Endodermal cell (in vitro differentiated cells): ENCODE results near the gene ARHGAP26. TPM values are rescaled to one million over a fixed set of nuclear protein-coding genes. Genes with fewer than 3 reads are reported as not detected.

ENCODE experiments used
- DNase-seq: peaks from one replicate; pipeline ENCODE4 v3.0.0-alpha.2; 2017
- H3K27ac ChIP-seq: 2 replicates; pipeline ENCODE4 v1.5.1; 2013; ENCODE audit warnings: mild to moderate bottlenecking, low read depth, low read length, moderate library complexity
- H3K27me3 ChIP-seq: 2 replicates; pipeline ENCODE4 v1.6.1; 2013; ENCODE audit warnings: mild to moderate bottlenecking, low read length, moderate library complexity; ENCODE audit not compliant: insufficient read depth, control insufficient read depth, poor library complexity, severe bottlenecking
- H3K36me3 ChIP-seq: 2 replicates; pipeline ENCODE4 v1.7.0; 2013; ENCODE audit warnings: mild to moderate bottlenecking, low read length, moderate library complexity; ENCODE audit not compliant: control insufficient read depth, insufficient read depth
- H3K4me1 ChIP-seq: one replicate; pipeline ENCODE4 v1.7.0; 2013; ENCODE audit warnings: low read length; ENCODE audit not compliant: control insufficient read depth, insufficient read depth
- H3K4me3 ChIP-seq: 2 replicates; pipeline ENCODE4 v1.5.1; 2013; ENCODE audit warnings: mild to moderate bottlenecking, low read length, moderate library complexity
- H3K9ac ChIP-seq: 2 replicates; pipeline ENCODE4 v1.6.1; 2013; ENCODE audit warnings: mild to moderate bottlenecking, low read length, moderate library complexity; ENCODE audit not compliant: poor library complexity, severe bottlenecking; ENCODE audit errors: extremely low read depth
- H3K9me3 ChIP-seq: 2 replicates; pipeline ENCODE4 v1.6.1; 2013; ENCODE audit warnings: mild to moderate bottlenecking, low read length, moderate library complexity; ENCODE audit not compliant: control insufficient read depth
- H3K27ac Mint-ChIP-seq: 2 replicates; pipeline ENCODE4 v1.8.0; 2020; ENCODE audit warnings: mixed read lengths
- H3K27me3 Mint-ChIP-seq: 2 replicates; pipeline ENCODE4 v1.8.0; 2021; ENCODE audit warnings: mild to moderate bottlenecking, mixed read lengths; ENCODE audit not compliant: insufficient read depth
- H3K36me3 Mint-ChIP-seq: 2 replicates; pipeline ENCODE4 v1.8.0; 2020; ENCODE audit warnings: low read depth, mixed read lengths
- H3K4me1 Mint-ChIP-seq: 2 replicates; pipeline ENCODE4 v1.8.0; 2020; ENCODE audit warnings: mixed read lengths
- H3K4me3 Mint-ChIP-seq: 2 replicates; pipeline ENCODE4 v1.8.0; 2020; ENCODE audit warnings: mild to moderate bottlenecking, moderate library complexity, mixed read lengths
- H3K9me3 Mint-ChIP-seq: 2 replicates; pipeline ENCODE4 v1.8.0; 2020; ENCODE audit warnings: mild to moderate bottlenecking, mixed read lengths
- WGBS, 2 experiments: methylation state at CpG; one replicate each; pipeline versions ENCODE4 v1.1.5 to v1.1.7; 2013; ENCODE audit warnings: missing lambda C conversion rate in 2 of 2, mixed read lengths in 1 of 2; ENCODE audit not compliant: insufficient coverage in 1 of 2, insufficient read length in 1 of 2; 5-methylcytosine and 5-hydroxymethylcytosine counted together
- total RNA-seq, 2 donors: library from RNA; stranded (reverse); fragmentation: NEBNext Ultra II Directional in 1 of 2; extraction: Animal tissue kit (Norgen Biotek cat#: 25700) in 1 of 2; gene quantifications; 2 replicates in 1 of 2; 3 replicates in 1 of 2; pipeline ENCODE4 v1.2.1, GENCODE V29; 2021
- TF ChIP-seq, protein P1 (sequence below): fragments of 200-600 bp; sonication (generic); conservative IDR thresholded peaks from 2 replicates; pipeline ENCODE4 v1.5.0; 2021; ENCODE audit warnings: antibody characterized with exemption, mild to moderate bottlenecking

Gene ARHGAP26
- total RNA-seq, 2 donors from 2014 or later, result 49.2 to 60.5 TPM

DNA sequence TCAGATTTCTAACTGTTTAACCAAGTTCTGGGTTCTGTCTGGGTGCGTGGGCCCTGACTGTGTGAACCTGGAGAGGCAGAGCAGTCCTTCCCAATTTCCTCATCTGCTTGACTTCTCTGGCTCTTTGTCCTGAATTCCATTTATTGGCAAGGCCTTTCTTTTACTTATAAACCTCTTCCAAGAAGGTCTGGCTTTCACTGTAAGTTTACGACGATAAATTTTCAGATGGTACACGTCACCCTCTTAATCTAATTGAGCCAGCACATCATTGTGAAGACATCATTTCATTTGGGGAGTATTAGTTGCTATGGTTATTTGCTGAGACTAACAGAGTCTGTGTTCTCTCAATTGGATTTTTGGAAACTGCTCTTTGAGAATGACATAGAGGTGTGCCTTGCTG is 92.4 kb downstream of the ARHGAP26 start:
- Mint-ChIP-seq H3K27ac (no peak overlapping the region), H3K27me3 (no peaks in the 10 kb centered on the region), H3K4me3 (no peak overlapping the region), H3K4me1 (peaks cover 62% of the 10 kb centered on the region), H3K9me3 (no peaks in the 10 kb centered on the region), H3K36me3 (no peaks in the 10 kb centered on the region)
- H3K36me3 ChIP-seq, result no peaks in the 10 kb centered on the region
- no peak overlapping the region for H3K4me3 ChIP-seq
- no peak overlapping the region for H3K27ac ChIP-seq
- H3K9ac ChIP-seq, result no peak overlapping the region
- no peaks in the 10 kb centered on the region for H3K9me3 ChIP-seq
- no peak for DNase-seq
- WGBS, 2 experiments, result 97 to 98% methylated on average over 4 of the region's 4 CpGs
- H3K27me3 ChIP-seq, result no peaks in the 10 kb centered on the region
- H3K4me1 ChIP-seq, result peaks cover 15% of the 10 kb centered on the region
- TF ChIP-seq, protein P1, sequence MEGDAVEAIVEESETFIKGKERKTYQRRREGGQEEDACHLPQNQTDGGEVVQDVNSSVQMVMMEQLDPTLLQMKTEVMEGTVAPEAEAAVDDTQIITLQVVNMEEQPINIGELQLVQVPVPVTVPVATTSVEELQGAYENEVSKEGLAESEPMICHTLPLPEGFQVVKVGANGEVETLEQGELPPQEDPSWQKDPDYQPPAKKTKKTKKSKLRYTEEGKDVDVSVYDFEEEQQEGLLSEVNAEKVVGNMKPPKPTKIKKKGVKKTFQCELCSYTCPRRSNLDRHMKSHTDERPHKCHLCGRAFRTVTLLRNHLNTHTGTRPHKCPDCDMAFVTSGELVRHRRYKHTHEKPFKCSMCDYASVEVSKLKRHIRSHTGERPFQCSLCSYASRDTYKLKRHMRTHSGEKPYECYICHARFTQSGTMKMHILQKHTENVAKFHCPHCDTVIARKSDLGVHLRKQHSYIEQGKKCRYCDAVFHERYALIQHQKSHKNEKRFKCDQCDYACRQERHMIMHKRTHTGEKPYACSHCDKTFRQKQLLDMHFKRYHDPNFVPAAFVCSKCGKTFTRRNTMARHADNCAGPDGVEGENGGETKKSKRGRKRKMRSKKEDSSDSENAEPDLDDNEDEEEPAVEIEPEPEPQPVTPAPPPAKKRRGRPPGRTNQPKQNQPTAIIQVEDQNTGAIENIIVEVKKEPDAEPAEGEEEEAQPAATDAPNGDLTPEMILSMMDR, result no peak

DNA sequence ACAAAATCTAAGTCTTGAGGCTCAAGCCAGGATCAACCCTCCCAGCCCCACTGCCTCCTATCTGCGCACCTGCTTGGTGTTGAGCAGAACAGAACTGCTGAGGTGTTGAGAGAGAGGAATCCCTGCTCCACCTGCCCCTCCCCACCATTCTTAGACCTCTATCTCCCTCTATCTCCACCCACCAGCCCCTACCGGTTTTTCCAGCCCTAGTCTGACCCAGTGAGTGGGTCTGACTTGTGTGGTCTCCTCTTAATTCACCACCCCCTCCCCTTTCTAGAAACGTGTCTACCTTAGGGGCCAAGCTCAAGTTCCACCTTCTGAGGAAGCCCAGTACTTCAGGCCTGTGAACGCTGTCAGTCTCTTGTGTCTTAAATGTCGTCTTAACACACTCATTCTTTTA is 93.7 kb downstream of the ARHGAP26 start:
- H3K27ac Mint-ChIP-seq, result peak overlapping the region; percentile 75
- TF ChIP-seq, protein P1, result peak; percentile 42
- DNase-seq, result peak; percentile 87

DNA sequence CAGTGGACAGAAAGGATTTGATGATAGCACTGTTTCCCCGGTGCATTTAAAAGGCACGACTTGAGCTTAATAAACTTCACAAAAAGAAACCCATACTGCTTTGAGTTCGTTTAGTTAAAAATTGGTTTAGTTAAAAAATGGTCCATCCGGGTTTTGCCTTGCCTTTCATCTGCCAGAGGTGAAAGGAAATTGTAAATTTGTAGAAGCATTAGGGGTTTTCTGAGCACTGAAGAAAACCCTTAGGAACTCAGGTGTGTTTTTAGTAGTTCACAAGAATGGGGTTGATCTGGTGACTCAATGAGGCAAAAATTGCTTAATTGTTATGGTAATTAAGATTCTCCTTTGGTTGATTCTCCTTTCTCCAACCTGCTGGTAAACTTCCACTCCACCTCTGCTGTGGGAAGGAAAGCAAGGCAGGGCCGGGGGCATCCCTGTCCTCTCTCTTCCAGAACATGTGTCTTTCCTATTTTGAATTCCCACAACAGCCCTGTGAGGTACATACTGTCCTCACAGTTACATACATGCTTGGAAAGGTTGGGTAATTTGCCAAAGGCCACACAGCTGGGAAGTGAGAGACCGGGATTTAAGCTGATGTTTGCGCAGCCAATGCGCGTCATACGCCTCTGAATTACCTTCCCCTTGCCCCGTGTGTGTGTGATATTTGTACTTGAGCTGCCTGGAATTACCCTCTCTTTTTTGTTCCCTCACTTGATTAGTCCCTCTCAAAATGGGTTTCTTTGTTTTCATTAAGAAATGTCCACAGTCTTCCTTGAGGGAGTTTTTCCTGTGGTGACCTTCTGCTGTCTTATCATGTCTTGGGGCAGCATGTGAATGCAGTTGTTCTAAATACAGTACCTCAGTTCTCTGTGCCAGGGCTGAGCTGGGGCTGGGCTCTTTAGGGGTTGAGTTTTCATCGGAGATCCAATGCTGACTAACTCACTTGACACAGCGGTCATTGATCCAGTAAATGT is 94.4 kb downstream of the ARHGAP26 start:
- Mint-ChIP-seq H3K9me3 (no peaks in the 10 kb centered on the region), H3K36me3 (no peaks in the 10 kb centered on the region), H3K4me3 (peak overlapping the region; percentile 37), H3K27ac (peak overlapping the region; percentile 75), H3K27me3 (no peaks in the 10 kb centered on the region), H3K4me1 (peaks cover 72% of the 10 kb centered on the region)
- DNase-seq, result peak; percentile 70
- peak overlapping the region; percentile 44 for H3K4me3 ChIP-seq
- peaks cover 15% of the 10 kb centered on the region for H3K4me1 ChIP-seq
- H3K9ac ChIP-seq, result no peak overlapping the region
- no peak overlapping the region for H3K27ac ChIP-seq
- TF ChIP-seq, protein P1, result no peak
- no peaks in the 10 kb centered on the region for H3K27me3 ChIP-seq
- H3K9me3 ChIP-seq, result no peaks in the 10 kb centered on the region
- no peaks in the 10 kb centered on the region for H3K36me3 ChIP-seq
- whole genome bisulfite sequencing, 2 experiments, result 57 to 60% methylated on average over 6 to 13 of the region's 13 CpGs

More for the DNA sequence above, 93.7 kb downstream of the ARHGAP26 start:
- no peaks in the 10 kb centered on the region for H3K9me3 Mint-ChIP-seq
- H3K4me3 Mint-ChIP-seq, result peak overlapping the region; percentile 37
- H3K4me3 ChIP-seq, result peak overlapping the region; percentile 44
- no peaks in the 10 kb centered on the region for H3K9me3 ChIP-seq
- H3K27me3 Mint-ChIP-seq, result no peaks in the 10 kb centered on the region
- no peaks in the 10 kb centered on the region for H3K36me3 Mint-ChIP-seq
- no peak overlapping the region for H3K9ac ChIP-seq
- H3K27me3 ChIP-seq, result no peaks in the 10 kb centered on the region
- peaks cover 72% of the 10 kb centered on the region for H3K4me1 Mint-ChIP-seq
- H3K27ac ChIP-seq, result no peak overlapping the region
- 29 to 43% methylated on average over 3 to 5 of the region's 5 CpGs for WGBS, 2 experiments
- peaks cover 15% of the 10 kb centered on the region for H3K4me1 ChIP-seq
- H3K36me3 ChIP-seq, result no peaks in the 10 kb centered on the region
